ENCODE results near the gene DPCD. TPM values are rescaled to one million over a fixed set of nuclear protein-coding genes. Genes with fewer than 3 reads are reported as not detected.

The DPCD gene
- total RNA-seq, 1 donor from 2014 or later, result 7.2 TPM

DNA sequence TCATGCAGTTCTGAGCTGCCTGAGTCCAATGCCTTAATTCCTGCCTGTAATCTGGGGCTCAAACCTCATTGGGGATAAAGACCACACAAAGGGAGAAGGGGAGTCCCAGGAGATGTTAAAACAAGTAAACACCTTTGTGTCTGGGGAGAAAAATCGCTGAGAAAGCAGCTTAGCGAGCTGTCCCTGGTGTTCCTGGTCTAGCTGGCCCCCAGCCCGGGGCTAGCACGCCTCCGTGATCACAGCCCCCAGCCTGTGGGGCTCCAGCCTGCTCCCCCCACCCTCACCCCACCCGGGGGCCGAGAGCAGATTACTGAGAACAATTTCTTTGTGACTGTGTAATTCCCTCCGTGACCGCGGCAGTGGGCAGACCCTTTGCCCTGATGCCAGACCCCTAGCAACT is 24.8 kb downstream of the DPCD start:
- no peak for ATAC-seq
- DNase-seq, result no peak
- Histone ChIP-seq H3K36me3 (peaks cover 59% of the 10 kb centered on the region), H3K4me3 (no peak overlapping the region), H3K27ac (no peak overlapping the region), H3K9me3 (no peaks in the 10 kb centered on the region), H3K27me3 (no peaks in the 10 kb centered on the region), H3K4me1 (no peaks in the 10 kb centered on the region)
- intact Hi-C loops (cut with DNase I), result no loop called here
- TF ChIP-seq CTCF (IDR thresholded peaks at IDR 0.05), result no peak

- ATAC-seq, result no peak
- intact Hi-C loops (cut with DNase I), result no loop called here
- no peak for TF ChIP-seq CTCF (IDR thresholded peaks at IDR 0.05)
- H3K9me3 ChIP-seq, result no peaks in the 10 kb centered on the region
- no peaks in the 10 kb centered on the region for H3K27me3 ChIP-seq
- no peaks in the 10 kb centered on the region for H3K4me1 ChIP-seq
- DNase-seq, result no peak
- peaks cover 58% of the 10 kb centered on the region for H3K36me3 ChIP-seq
- no peak overlapping the region for H3K27ac ChIP-seq
- no peak overlapping the region for H3K4me3 ChIP-seq
Observed at GRCh38 chr10:101613646-101614045, 25.5 kb downstream of the DPCD start.

DNA sequence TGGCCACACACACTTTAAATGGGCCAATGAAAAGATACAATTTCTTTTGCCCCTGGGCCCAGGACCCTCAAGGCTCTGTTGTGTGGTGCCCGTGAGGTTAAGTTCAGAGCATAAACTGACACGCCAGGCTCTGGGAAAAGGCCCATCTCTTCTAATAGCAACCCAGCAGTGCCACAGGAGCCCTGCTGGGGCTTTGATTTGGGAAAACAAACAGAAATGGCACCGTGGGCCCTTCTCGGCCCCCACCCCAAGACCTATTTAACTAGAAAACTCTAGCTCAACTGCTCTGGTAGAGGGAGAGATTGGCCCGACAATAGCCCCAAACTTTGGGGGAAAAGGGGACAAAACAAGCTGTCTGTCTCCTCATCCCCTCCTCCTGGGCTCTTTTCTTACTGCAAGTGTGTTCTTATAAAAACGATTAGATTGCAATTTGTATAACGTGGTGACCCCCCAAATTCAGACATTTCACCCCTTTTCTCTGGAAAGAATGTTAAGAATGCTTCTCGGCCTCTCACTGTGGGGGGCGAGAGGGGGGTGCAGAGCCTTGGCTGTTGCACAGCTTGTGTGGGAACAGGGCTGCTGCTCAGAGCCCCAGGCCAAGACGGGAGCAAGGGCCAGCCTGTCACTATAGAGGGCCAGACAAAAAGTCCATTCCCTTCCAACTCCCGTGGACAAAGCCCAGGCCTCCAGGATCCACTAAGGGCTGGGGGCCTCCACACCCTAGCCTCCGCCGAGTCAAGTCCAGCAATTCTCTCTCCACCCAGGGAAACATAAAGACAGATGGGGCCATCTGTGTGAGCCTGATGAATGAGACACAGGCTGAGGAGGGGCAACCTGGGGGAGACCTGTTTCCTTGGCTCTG is 26.8 kb downstream of the DPCD start:
- Histone ChIP-seq H3K4me3 (no peak overlapping the region), H3K9me3 (no peaks in the 10 kb centered on the region), H3K27ac (no peak overlapping the region), H3K4me1 (no peaks in the 10 kb centered on the region), H3K27me3 (no peaks in the 10 kb centered on the region), H3K36me3 (peaks cover 48% of the 10 kb centered on the region)
- intact Hi-C loops (cut with DNase I), result no loop called here
- DNase-seq, result no peak
- no peak for TF ChIP-seq CTCF (IDR thresholded peaks at IDR 0.05)
- ATAC-seq, result no peak

GRCh38 chr10:101615525-101616116 is 27.5 kb downstream of the DPCD start:
- intact Hi-C loops (cut with DNase I), result no loop called here
- Histone ChIP-seq H3K36me3 (peaks cover 41% of the 10 kb centered on the region), H3K4me1 (no peaks in the 10 kb centered on the region), H3K4me3 (no peak overlapping the region), H3K27ac (no peak overlapping the region), H3K27me3 (no peaks in the 10 kb centered on the region), H3K9me3 (no peaks in the 10 kb centered on the region)
- no peak for DNase-seq
- ATAC-seq, result no peak
- no peak for TF ChIP-seq CTCF (IDR thresholded peaks at IDR 0.05)

DNA sequence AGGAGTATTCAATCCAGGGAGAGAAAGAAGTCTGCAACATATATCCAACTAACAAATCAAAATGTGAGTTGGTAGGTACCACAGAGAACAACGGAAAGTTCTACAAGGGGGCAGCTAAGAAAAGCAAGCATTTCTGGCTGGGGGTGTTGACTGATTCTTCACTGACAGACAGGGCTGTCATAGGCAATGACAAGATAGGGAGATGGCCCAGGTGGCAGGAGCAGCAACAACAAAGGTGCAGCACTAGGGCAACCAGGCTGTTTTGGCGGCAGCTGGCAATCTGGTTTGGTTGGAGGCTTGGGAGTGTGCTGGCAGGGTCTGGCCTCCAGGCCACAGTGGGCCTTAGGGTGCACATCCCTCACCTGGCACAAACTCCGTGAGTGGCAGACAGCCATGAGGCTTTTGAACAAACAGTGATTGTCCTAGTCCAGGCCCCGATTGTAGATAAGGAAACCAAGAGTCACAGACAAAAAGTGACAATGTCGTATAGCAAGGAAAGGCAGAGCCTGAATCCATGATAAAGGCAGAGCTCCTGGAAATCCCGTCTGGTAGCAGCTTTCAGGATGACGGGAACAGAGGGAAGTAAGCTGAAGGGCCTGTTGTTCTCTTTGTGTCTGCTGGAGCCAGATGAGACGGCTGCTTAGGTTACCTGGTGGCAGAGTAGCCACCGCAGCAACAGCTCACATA is 28.4 kb downstream of the DPCD start:
- no peaks in the 10 kb centered on the region for H3K9me3 ChIP-seq
- H3K36me3 ChIP-seq, result peaks cover 40% of the 10 kb centered on the region
- TF ChIP-seq CTCF (IDR thresholded peaks at IDR 0.05), result no peak
- no peak overlapping the region for H3K27ac ChIP-seq
- no peaks in the 10 kb centered on the region for H3K27me3 ChIP-seq
- DNase-seq, result no peak
- no peaks in the 10 kb centered on the region for H3K4me1 ChIP-seq
- no peak for ATAC-seq
- intact Hi-C loops (cut with DNase I), result no loop called here
- no peak overlapping the region for H3K4me3 ChIP-seq
